ENCODE data around the gene VN1R5.

DNA sequence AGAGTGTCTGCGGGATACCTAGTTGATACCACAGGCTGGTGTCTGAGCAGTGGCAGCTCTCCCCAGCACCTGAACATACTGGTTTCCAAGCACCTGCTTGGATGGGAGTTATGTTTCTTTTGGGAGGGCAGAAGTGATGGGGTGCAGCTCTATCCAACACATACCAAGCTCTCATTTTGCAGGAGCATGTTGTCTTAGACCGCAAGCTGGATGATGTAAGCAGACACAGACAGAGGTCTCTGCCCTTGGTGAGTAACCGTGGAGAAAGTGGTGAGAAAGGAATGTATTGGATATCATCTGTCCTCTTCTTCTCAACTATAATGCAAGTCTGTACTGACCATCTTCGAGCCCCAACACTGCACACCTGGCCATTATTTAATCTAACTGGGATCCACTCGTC, 38.4 kb downstream of the VN1R5 start:
- TF ChIP-seq, protein P1, sequence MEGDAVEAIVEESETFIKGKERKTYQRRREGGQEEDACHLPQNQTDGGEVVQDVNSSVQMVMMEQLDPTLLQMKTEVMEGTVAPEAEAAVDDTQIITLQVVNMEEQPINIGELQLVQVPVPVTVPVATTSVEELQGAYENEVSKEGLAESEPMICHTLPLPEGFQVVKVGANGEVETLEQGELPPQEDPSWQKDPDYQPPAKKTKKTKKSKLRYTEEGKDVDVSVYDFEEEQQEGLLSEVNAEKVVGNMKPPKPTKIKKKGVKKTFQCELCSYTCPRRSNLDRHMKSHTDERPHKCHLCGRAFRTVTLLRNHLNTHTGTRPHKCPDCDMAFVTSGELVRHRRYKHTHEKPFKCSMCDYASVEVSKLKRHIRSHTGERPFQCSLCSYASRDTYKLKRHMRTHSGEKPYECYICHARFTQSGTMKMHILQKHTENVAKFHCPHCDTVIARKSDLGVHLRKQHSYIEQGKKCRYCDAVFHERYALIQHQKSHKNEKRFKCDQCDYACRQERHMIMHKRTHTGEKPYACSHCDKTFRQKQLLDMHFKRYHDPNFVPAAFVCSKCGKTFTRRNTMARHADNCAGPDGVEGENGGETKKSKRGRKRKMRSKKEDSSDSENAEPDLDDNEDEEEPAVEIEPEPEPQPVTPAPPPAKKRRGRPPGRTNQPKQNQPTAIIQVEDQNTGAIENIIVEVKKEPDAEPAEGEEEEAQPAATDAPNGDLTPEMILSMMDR (IDR thresholded peaks at IDR 0.05; ENCODE audit: low read depth, low read length, poor library complexity, severe bottlenecking): no peak
- TF ChIP-seq EZH2phosphoT487 (IDR thresholded peaks at IDR 0.05; ENCODE audit: borderline replicate concordance, low read length): no peak
